ENCODE results near the gene NOXRED1. TPM values are rescaled to one million over a fixed set of nuclear protein-coding genes. Genes with fewer than 3 reads are reported as not detected.

NOXRED1 gene
- total RNA-seq, 1 donor from 2014 or later: not detected

GRCh38 chr14:77455966-77456640 lies 32.8 kb upstream of the NOXRED1 start:
- no peaks in the 10 kb centered on the region for H3K27me3 ChIP-seq
- peaks cover 13 to 35% of the 10 kb centered on the region in 2 donors for H3K36me3 ChIP-seq
- peaks cover 5 to 23% of the 10 kb centered on the region in 2 donors for H3K4me1 ChIP-seq
- peak overlapping the region in 1 of 2 donors; percentile 92 for H3K4me3 ChIP-seq
- intact Hi-C loops (cut with DNase I): loop anchor here (2.0 to 5.0 kb wide), 5 partner anchors 96 to 644 kb away; partner anchors contain the start of genes ADCK1, ANGEL1, CIPC and SPTLC2
- no peak for TF ChIP-seq CTCF (IDR thresholded peaks at IDR 0.05)
- H3K27ac ChIP-seq: no peak overlapping the region
- no peaks in the 10 kb centered on the region for H3K9me3 ChIP-seq
- DNase-seq (ENCODE audit: low spot score in 2 of 2): no peak

GRCh38 chr14:77442196-77442595 lies 18.9 kb upstream of the NOXRED1 start:
- Histone ChIP-seq H3K9me3 (no peaks in the 10 kb centered on the region), H3K27ac (no peak overlapping the region), H3K4me1 (no peaks in the 10 kb centered on the region), H3K36me3 (peaks cover 47 to 81% of the 10 kb centered on the region in 2 donors), H3K27me3 (no peaks in the 10 kb centered on the region), H3K4me3 (no peak overlapping the region)
- no peak for TF ChIP-seq CTCF (IDR thresholded peaks at IDR 0.05)
- no peak for DNase-seq (ENCODE audit: low spot score in 2 of 2)
- intact Hi-C loops (cut with DNase I): no loop called here

GRCh38 chr14:77439861-77440260 lies 16.5 kb upstream of the NOXRED1 start:
- intact Hi-C loops (cut with DNase I): no loop called here
- no peaks in the 10 kb centered on the region for H3K27me3 ChIP-seq
- no peak overlapping the region for H3K27ac ChIP-seq
- TF ChIP-seq CTCF (IDR thresholded peaks at IDR 0.05): no peak
- no peaks in the 10 kb centered on the region for H3K9me3 ChIP-seq
- peaks cover 49 to 85% of the 10 kb centered on the region in 2 donors for H3K36me3 ChIP-seq
- no peaks in the 10 kb centered on the region for H3K4me1 ChIP-seq
- DNase-seq (ENCODE audit: low spot score in 2 of 2): no peak
- no peak overlapping the region for H3K4me3 ChIP-seq

- TF ChIP-seq CTCF (IDR thresholded peaks at IDR 0.05): no peak
- intact Hi-C loops (cut with DNase I): no loop called here
- Histone ChIP-seq H3K27me3 (no peaks in the 10 kb centered on the region), H3K4me1 (no peaks in the 10 kb centered on the region), H3K27ac (no peak overlapping the region), H3K9me3 (no peaks in the 10 kb centered on the region), H3K4me3 (no peak overlapping the region), H3K36me3 (peaks cover 55 to 88% of the 10 kb centered on the region in 2 donors)
- no peak for DNase-seq (ENCODE audit: low spot score in 2 of 2)
Observed at GRCh38 chr14:77438596-77438995, 15.3 kb upstream of the NOXRED1 start.

- no peak for TF ChIP-seq CTCF (IDR thresholded peaks at IDR 0.05)
- no peaks in the 10 kb centered on the region for H3K27me3 ChIP-seq
- H3K36me3 ChIP-seq: peaks cover 45 to 88% of the 10 kb centered on the region in 2 donors
- DNase-seq (ENCODE audit: low spot score in 2 of 2): no peak
- H3K4me1 ChIP-seq: no peaks in the 10 kb centered on the region
- H3K4me3 ChIP-seq: no peak overlapping the region
- no peaks in the 10 kb centered on the region for H3K9me3 ChIP-seq
- intact Hi-C loops (cut with DNase I): no loop called here
- H3K27ac ChIP-seq: no peak overlapping the region
Observed at GRCh38 chr14:77436042-77436441, 12.7 kb upstream of the NOXRED1 start.

Data from ascending aorta (tissue), 2 donors.